Measurements from ENCODE around the gene LRRC53. TPM values are rescaled to one million over a fixed set of nuclear protein-coding genes. Genes with fewer than 3 reads are reported as not detected.

LRRC53 gene
- total RNA-seq, 6 experiments from 2014 or later: not detected

- Mint-ChIP-seq H3K9me3 (peaks cover 20% of the 10 kb centered on the region), H3K27ac (no peak overlapping the region), H3K27me3 (ENCODE audit: insufficient read depth) (no peaks in the 10 kb centered on the region; the same call in 1 of the 2 replicates), H3K36me3 (ENCODE audit: low read depth) (no peaks in the 10 kb centered on the region; the same call in 1 of the 2 replicates), H3K4me3 (no peak overlapping the region), H3K4me1 (ENCODE audit: low read depth) (no peaks in the 10 kb centered on the region)
- TF ChIP-seq, protein P1, sequence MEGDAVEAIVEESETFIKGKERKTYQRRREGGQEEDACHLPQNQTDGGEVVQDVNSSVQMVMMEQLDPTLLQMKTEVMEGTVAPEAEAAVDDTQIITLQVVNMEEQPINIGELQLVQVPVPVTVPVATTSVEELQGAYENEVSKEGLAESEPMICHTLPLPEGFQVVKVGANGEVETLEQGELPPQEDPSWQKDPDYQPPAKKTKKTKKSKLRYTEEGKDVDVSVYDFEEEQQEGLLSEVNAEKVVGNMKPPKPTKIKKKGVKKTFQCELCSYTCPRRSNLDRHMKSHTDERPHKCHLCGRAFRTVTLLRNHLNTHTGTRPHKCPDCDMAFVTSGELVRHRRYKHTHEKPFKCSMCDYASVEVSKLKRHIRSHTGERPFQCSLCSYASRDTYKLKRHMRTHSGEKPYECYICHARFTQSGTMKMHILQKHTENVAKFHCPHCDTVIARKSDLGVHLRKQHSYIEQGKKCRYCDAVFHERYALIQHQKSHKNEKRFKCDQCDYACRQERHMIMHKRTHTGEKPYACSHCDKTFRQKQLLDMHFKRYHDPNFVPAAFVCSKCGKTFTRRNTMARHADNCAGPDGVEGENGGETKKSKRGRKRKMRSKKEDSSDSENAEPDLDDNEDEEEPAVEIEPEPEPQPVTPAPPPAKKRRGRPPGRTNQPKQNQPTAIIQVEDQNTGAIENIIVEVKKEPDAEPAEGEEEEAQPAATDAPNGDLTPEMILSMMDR (IDR thresholded peaks at IDR 0.05): no peak
- no peak for DNase-seq
Observed at GRCh38 chr1:74531796-74532195, 19.4 kb upstream of the LRRC53 start.

GRCh38 chr1:74530892-74531291, 18.5 kb upstream of the LRRC53 start:
- Mint-ChIP-seq H3K9me3 (peaks cover 20% of the 10 kb centered on the region), H3K27ac (no peak overlapping the region), H3K36me3 (ENCODE audit: low read depth) (no peaks in the 10 kb centered on the region; the same call in 1 of the 2 replicates), H3K4me3 (no peak overlapping the region), H3K4me1 (ENCODE audit: low read depth) (no peaks in the 10 kb centered on the region), H3K27me3 (ENCODE audit: insufficient read depth) (no peaks in the 10 kb centered on the region; the same call in none of the 2 replicates)
- no peak for DNase-seq
- TF ChIP-seq, protein P1 (IDR thresholded peaks at IDR 0.05): no peak

DNA sequence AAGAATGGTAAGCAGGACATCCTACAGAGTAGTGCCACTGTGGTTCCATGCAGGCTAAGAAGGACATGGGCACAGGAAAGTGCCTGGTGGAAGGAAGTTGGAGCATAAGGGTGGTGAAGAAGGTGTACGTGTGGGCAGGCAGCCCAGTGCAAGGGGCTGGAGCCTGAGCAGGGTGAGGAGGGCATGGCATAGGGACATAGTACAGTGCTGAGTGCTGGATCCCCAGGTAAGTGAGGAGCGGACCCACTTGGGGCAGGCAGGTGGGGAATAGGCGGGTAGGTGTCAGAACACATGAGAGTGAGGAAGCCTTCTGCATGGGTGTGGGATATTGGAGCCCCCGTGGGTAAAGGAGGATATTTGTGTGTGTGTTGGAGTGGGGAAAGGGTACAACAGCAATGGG, 15.7 kb upstream of the LRRC53 start:
- Mint-ChIP-seq H3K27me3 (ENCODE audit: insufficient read depth) (no peaks in the 10 kb centered on the region; the same call in none of the 2 replicates), H3K4me1 (ENCODE audit: low read depth) (no peaks in the 10 kb centered on the region), H3K27ac (no peak overlapping the region), H3K9me3 (peaks cover 23% of the 10 kb centered on the region), H3K4me3 (no peak overlapping the region), H3K36me3 (ENCODE audit: low read depth) (no peaks in the 10 kb centered on the region; the same call in 1 of the 2 replicates)
- TF ChIP-seq, protein P1 (IDR thresholded peaks at IDR 0.05): no peak
- no peak for DNase-seq

DNA sequence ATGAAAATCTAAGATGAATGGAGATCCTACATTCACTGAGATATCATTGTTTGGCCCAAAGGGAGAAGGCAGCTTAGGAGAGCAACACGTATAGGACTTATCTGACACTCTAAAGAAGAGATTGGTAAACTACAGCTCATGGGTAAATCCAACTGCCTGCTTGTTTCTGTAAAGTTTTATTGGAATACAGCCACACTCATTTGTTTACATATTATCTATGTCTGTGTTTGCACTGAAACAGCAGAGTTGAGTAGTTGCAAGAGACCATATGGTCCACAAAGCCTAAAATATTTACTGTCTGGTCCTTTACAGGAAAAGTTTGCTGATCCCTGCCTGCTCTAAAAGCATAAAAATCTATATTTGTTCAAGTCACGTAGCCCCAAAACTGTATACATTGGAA, 14.3 kb upstream of the LRRC53 start:
- Mint-ChIP-seq H3K9me3 (peaks cover 23% of the 10 kb centered on the region), H3K27me3 (ENCODE audit: insufficient read depth) (no peaks in the 10 kb centered on the region; the same call in none of the 2 replicates), H3K4me3 (no peak overlapping the region), H3K4me1 (ENCODE audit: low read depth) (no peaks in the 10 kb centered on the region), H3K27ac (no peak overlapping the region), H3K36me3 (ENCODE audit: low read depth) (no peaks in the 10 kb centered on the region; the same call in 1 of the 2 replicates)
- TF ChIP-seq, protein P1 (IDR thresholded peaks at IDR 0.05): no peak
- DNase-seq: no peak

- TF ChIP-seq, protein P1 (IDR thresholded peaks at IDR 0.05): no peak
- H3K27ac Mint-ChIP-seq: no peak overlapping the region
- no peak overlapping the region for H3K4me3 Mint-ChIP-seq
- peaks cover 31% of the 10 kb centered on the region for H3K9me3 Mint-ChIP-seq
- DNase-seq: no peak
- H3K27me3 Mint-ChIP-seq (ENCODE audit: insufficient read depth): no peaks in the 10 kb centered on the region; the same call in none of the 2 replicates
- no peaks in the 10 kb centered on the region for H3K4me1 Mint-ChIP-seq (ENCODE audit: low read depth)
- H3K36me3 Mint-ChIP-seq (ENCODE audit: low read depth): no peaks in the 10 kb centered on the region; the same call in 1 of the 2 replicates
Observed at GRCh38 chr1:74523873-74524480, 11.6 kb upstream of the LRRC53 start.

Measured in HFFc6 (cell line).